Peyer's patch (tissue), 4 donors: ENCODE measurements around the gene AOPEP.

ENCODE experiments used
- POLR2A ChIP-seq, 2 donors: fragments of 450-650 bp; IDR thresholded peaks; one replicate each; pipeline ENCODE4 v1.5.1; 2017; ENCODE audit warnings: antibody characterized with exemption in 2 of 2, mild to moderate bottlenecking in 2 of 2, moderate library complexity in 2 of 2
- TF ChIP-seq, protein P1 (sequence below), 6 experiments: fragments of 450-650 bp in 4 of 6; fragments of 200-600 bp in 2 of 6; sonication (generic) in 1 of 6; IDR thresholded peaks; one replicate each; pipeline ENCODE4 v1.5.1; 2017 to 2019; ENCODE audit warnings: antibody characterized with exemption in 6 of 6, mild to moderate bottlenecking in 3 of 6, moderate library complexity in 1 of 6

DNA sequence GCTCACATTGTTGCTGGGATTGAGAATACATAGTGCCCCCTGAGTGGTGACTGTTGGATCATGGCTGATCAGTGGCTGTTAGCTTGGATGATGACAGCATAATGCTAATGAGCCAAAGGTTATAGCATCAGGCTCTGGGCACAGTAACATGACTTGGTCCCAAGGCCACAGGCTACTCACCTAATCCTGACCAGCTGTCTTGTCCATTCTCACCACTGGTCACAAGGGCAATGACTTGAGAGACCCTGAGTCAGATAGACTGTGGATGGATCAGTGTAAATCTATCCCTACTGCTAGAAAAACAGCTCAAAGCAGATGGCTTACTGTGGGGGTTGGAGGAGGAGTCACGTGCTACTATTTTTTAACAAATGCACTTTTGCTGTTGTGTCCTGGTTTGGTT lies 74.7 kb downstream of the AOPEP start:
- TF ChIP-seq, protein P1, sequence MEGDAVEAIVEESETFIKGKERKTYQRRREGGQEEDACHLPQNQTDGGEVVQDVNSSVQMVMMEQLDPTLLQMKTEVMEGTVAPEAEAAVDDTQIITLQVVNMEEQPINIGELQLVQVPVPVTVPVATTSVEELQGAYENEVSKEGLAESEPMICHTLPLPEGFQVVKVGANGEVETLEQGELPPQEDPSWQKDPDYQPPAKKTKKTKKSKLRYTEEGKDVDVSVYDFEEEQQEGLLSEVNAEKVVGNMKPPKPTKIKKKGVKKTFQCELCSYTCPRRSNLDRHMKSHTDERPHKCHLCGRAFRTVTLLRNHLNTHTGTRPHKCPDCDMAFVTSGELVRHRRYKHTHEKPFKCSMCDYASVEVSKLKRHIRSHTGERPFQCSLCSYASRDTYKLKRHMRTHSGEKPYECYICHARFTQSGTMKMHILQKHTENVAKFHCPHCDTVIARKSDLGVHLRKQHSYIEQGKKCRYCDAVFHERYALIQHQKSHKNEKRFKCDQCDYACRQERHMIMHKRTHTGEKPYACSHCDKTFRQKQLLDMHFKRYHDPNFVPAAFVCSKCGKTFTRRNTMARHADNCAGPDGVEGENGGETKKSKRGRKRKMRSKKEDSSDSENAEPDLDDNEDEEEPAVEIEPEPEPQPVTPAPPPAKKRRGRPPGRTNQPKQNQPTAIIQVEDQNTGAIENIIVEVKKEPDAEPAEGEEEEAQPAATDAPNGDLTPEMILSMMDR (IDR thresholded peaks at IDR 0.05): no peak
- TF ChIP-seq POLR2A (IDR thresholded peaks at IDR 0.05): no peak
